ENCODE results near the gene CYGB.

DNA sequence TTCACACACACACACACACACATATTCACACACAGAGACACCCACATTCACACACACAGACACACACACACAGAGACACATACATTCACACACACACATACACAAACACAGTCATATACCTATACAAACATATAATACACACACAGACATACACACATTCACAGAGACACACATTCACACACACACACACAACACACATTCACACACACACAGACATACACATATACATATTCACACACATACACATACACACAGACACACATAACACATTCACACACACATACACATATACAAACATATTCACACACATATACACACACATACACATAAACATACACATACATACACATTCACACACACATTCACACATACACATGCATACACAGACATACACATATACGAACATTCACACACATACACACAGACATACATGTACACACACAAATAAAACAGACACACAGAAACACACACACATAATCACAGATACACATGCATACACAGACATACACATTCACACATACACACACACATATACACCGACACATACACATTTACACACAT, 10.2 kb upstream of the CYGB start:
- no peak for TF ChIP-seq EZH2 (IDR thresholded peaks at IDR 0.05; ENCODE audit: borderline replicate concordance, low read depth, low read length, poor library complexity, severe bottlenecking)
- TF ChIP-seq, protein P1, sequence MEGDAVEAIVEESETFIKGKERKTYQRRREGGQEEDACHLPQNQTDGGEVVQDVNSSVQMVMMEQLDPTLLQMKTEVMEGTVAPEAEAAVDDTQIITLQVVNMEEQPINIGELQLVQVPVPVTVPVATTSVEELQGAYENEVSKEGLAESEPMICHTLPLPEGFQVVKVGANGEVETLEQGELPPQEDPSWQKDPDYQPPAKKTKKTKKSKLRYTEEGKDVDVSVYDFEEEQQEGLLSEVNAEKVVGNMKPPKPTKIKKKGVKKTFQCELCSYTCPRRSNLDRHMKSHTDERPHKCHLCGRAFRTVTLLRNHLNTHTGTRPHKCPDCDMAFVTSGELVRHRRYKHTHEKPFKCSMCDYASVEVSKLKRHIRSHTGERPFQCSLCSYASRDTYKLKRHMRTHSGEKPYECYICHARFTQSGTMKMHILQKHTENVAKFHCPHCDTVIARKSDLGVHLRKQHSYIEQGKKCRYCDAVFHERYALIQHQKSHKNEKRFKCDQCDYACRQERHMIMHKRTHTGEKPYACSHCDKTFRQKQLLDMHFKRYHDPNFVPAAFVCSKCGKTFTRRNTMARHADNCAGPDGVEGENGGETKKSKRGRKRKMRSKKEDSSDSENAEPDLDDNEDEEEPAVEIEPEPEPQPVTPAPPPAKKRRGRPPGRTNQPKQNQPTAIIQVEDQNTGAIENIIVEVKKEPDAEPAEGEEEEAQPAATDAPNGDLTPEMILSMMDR (conservative IDR thresholded peaks at IDR 0.05; ENCODE audit: low read depth, low read length), result no peak; the same call in 1 of the 2 replicates

All from A673 (cell line).